ENCODE measurements around the gene TP53I13. TPM values are rescaled to one million over a fixed set of nuclear protein-coding genes. Genes with fewer than 3 reads are reported as not detected.

The TP53I13 gene
- total and polyA plus RNA-seq, 2 of the 13 experiments (the other 11 are each of a cell fraction or from before 2014, with no cell fraction given) = 16.9 to 25.7 TPM

DNA sequence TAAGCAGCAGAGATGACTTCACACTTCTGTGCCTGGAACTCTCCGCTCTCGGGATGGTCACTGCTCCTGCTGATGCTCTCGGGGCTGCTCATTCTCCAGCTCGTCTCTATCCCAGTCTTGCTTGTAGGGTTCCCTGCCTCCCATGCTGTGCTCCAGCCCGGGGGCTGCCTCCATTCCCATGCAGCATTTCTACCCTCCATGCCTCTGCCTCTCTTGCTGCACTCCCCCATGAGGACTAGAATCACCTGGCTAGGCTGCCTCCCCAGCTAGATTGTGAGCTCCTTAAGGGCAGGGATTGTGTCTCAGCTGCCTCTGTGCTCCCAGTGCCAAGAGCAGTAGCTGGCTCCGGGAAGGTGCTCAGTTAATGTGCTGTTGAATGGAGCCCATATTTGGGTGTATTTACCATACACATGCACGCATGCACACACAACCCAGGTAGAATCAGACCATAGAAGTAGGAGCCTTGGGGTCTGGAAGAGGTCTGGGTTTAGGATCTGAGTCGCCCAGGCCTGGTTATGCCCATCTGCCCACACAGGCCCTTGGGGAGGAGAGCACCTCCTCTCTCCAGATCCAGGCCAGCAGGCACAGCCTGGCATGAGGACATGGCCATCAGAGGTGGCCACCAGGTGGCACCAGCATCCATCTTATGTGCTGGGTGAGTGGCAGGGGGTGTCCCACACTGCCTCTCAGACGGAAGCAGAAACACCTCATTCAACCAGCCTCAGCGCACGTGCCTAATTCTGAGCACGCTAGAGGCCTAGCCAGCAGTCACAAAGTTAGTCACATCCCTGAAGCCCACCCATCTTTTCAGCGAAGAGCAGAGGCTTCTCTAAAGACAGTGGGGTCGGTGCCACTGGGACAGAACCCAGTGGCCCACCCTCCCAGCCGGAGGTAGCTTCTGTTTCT, 11.6 kb downstream of the TP53I13 start (continued):
- TF ChIP-seq ZNF687 (CRISPR knock-in tag; IDR thresholded peaks at IDR 0.05) (peak; percentile 69), ZFP37 (CRISPR knock-in tag; IDR thresholded peaks at IDR 0.05; ENCODE audit: borderline replicate concordance) (no peak), STAT5B (CRISPR knock-in tag; IDR thresholded peaks at IDR 0.05) (no peak), NFYC (CRISPR knock-in tag; IDR thresholded peaks at IDR 0.05) (no peak), ZSCAN25 (CRISPR knock-in tag; IDR thresholded peaks at IDR 0.05) (peak; percentile 89), ZBTB20 (CRISPR knock-in tag; IDR thresholded peaks at IDR 0.05; ENCODE audit: borderline replicate concordance, low read depth) (no peak), ZNF335 (CRISPR knock-in tag; IDR thresholded peaks at IDR 0.05) (peak; percentile 82; the same call in 1 of the 2 replicates), ZNF547 (CRISPR knock-in tag; IDR thresholded peaks at IDR 0.05) (no peak), ERF (CRISPR knock-in tag; IDR thresholded peaks at IDR 0.05) (no peak), ZBTB7B (CRISPR knock-in tag; IDR thresholded peaks at IDR 0.05) (peak; percentile 31; the same call in 1 of the 2 replicates), RELA (CRISPR knock-in tag; IDR thresholded peaks at IDR 0.05) (no peak), FOXK1 (CRISPR knock-in tag; IDR thresholded peaks at IDR 0.05; ENCODE audit: borderline replicate concordance, low read depth) (peak; percentile 15; the same call in 1 of the 2 replicates), ELF4 (CRISPR knock-in tag; IDR thresholded peaks at IDR 0.05; ENCODE audit: borderline replicate concordance) (no peak), ZNF574 (CRISPR knock-in tag; IDR thresholded peaks at IDR 0.05) (no peak; the same call in 1 of the 2 replicates), ZNF878 (CRISPR knock-in tag; IDR thresholded peaks at IDR 0.05) (no peak), ZNF557 (CRISPR knock-in tag; IDR thresholded peaks at IDR 0.05) (no peak), ZFY (CRISPR knock-in tag; IDR thresholded peaks at IDR 0.05) (no peak; the same call in 1 of the 2 replicates), FOXK2 (IDR thresholded peaks at IDR 0.05) (no peak), HNRNPLL (IDR thresholded peaks at IDR 0.05; ENCODE audit: low read depth, low read length, poor library complexity, severe bottlenecking) (no peak), ZNF567 (CRISPR knock-in tag; IDR thresholded peaks at IDR 0.05; ENCODE audit: borderline replicate concordance) (no peak), CEBPG (CRISPR knock-in tag; IDR thresholded peaks at IDR 0.05) (no peak; the same call in 1 of the 2 replicates)
- TF ChIP-seq, protein P1, sequence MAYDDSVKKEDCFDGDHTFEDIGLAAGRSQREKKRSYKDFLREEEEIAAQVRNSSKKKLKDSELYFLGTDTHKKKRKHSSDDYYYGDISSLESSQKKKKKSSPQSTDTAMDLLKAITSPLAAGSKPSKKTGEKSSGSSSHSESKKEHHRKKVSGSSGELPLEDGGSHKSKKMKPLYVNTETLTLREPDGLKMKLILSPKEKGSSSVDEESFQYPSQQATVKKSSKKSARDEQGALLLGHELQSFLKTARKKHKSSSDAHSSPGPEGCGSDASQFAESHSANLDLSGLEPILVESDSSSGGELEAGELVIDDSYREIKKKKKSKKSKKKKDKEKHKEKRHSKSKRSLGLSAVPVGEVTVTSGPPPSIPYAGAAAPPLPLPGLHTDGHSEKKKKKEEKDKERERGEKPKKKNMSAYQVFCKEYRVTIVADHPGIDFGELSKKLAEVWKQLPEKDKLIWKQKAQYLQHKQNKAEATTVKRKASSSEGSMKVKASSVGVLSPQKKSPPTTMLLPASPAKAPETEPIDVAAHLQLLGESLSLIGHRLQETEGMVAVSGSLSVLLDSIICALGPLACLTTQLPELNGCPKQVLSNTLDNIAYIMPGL (CRISPR knock-in tag; IDR thresholded peaks at IDR 0.05; ENCODE audit: borderline replicate concordance in 1 of 2, low read depth in 1 of 2) = peak; percentile 54 to 88

Data from HepG2 (cell line).